GM18870 (cell line): ENCODE results near the gene PADI4.

Experiments
- ATAC-seq: cut with Tn5 transposase; IDR thresholded peaks from one replicate; pipeline ENCODE4 v1.9.1; 2021; ENCODE audit warnings: moderate library complexity; ENCODE audit not compliant: unreplicated experiment

The PADI4 gene, protein sequence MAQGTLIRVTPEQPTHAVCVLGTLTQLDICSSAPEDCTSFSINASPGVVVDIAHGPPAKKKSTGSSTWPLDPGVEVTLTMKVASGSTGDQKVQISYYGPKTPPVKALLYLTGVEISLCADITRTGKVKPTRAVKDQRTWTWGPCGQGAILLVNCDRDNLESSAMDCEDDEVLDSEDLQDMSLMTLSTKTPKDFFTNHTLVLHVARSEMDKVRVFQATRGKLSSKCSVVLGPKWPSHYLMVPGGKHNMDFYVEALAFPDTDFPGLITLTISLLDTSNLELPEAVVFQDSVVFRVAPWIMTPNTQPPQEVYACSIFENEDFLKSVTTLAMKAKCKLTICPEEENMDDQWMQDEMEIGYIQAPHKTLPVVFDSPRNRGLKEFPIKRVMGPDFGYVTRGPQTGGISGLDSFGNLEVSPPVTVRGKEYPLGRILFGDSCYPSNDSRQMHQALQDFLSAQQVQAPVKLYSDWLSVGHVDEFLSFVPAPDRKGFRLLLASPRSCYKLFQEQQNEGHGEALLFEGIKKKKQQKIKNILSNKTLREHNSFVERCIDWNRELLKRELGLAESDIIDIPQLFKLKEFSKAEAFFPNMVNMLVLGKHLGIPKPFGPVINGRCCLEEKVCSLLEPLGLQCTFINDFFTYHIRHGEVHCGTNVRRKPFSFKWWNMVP

DNA sequence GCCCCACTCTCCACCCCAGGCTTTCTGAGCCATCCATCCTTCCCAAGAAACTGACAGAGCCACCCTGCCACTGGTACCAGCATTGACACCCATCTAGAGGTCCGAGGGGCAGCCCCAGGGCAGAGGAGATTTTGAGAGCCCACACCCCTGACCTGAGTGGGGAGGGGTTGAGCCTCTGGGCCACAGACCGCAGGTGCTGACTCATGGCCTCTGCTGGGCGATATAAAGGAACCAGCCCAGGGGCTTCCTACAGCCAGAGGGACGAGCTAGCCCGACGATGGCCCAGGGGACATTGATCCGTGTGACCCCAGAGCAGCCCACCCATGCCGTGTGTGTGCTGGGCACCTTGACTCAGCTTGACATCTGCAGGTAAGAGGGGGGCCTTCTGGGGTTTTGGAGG is at the start of gene PADI4:
Gene PADI4 (plus strand): TSS at position 252 of the 400 bp plus-strand sequence. CDS start 26 bp downstream, at position 278.
- no peak for ATAC-seq

DNA sequence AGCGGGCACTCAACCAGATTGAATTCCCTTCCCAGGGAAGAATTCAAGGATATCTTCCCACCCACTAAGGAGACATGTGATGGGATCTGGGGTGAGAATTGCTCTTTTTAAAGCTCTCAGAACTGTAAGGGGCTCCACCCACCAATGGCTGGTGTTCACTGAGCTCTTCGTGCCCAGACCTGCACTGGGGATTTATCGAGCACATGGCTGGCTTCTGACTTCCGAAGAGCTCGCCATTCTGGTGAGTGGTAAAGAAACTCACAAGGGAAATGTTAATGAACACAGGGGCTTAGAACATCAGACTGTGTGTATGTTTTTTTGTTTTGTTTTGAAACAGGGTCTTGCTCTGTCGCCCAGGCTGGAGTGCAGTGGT is 49.3 kb upstream of the PADI4 start:
- ATAC-seq, result no peak

DNA sequence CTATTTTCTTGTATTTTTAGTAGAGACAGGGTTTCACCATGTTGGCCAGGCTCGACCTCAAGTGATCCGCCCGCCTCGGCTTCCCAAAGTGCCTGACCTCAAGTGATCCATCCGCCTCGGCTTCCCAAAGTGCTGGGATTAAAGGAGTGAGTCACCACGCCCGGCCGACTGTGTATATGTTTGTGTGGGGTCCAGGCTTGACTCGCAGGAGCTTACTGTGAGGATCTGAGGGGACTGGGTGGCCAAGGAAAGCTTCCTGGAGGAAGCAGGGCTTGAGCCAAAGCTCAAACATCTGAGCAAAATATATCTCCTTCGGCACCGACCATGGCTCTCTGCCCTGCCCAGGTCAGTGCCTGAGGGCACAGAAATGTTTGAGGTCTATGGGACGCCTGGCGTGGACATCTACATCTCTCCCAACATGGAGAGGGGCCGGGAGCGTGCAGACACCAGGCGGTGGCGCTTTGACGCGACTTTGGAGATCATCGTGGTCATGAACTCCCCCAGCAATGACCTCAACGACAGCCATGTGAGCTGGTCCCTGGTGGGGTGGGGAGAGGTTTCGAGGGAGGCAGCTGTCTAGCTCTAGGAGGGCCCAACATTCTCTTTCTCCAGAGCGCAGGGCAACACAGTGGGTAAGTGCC is 48.6 kb upstream of the PADI4 start:
- ATAC-seq, result no peak

DNA sequence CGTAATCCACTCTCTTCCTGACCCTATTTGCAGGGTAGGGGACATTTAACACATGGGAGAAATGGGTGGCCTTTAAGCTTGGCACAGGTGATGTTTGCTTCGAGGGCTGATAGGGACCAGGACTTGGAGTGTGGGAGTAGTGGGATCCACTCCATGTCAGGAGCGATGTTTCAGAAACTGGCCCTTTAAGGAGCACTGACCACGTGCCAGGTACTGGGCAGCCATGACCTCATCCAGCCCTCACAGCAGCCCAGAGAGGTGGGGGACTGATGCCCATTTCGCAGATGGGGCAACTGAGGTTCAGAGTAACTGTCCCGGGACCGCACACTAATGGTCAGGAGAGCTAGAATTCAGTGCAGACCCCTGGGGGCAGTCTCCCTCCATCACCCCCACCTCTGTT is 47.7 kb upstream of the PADI4 start:
- no peak for ATAC-seq

DNA sequence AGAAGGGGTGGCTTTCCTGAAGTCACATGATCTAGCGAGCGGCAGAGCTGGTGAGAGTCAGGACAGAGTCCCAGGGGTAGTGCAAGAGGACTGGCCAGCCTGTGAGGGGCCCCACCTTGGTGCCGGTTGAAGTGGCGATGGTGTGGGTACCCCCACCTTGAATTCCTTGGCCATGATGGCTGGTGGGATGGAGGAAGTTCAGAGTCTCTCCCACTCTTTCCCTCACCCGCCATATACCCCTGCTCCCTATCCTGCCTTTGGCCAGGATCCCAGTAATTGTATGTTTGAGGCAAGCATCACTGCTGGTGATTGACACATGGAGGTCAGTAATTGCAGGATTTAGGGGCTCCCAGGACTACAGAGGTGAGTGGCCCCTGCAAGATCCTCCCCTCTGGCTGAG is 47.3 kb upstream of the PADI4 start:
- ATAC-seq, result no peak

DNA sequence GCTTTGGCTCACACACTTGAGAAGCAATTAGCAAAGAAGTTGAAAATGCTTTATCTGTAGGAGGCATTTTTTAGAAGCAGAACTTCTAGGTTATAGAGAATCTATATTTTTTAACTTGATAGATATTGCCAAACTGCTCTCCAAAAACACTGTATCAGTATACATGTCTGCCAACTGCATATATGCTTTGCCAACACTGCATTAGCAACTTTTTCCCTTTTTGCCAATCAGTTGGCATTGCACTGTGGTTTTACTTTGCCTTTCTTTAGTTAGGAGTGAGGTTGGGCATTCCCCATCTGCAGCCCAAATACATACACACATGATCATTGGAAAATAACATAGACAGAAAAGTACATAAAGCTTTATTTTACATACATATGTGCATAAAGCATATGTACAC is 44.1 kb upstream of the PADI4 start:
- ATAC-seq, result no peak

DNA sequence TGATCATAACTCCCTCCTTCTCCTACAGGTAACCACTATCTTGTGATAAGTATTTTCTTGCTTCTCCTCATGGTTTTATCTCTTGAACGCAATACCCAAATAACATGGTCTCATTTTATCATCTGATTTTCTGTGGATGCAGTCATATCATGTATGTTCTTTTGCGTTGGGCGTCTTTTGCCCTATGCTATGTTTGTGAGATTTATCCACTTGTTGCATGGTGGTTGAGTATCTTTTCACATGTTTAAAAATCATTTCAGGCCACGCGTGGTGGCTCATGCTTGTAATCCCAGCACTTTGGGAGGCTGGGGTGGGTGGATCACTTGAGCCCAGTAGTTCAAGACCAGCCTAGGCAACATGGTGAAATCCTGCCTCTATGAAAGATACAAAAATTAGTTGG is 43.5 kb upstream of the PADI4 start:
- no peak for ATAC-seq

DNA sequence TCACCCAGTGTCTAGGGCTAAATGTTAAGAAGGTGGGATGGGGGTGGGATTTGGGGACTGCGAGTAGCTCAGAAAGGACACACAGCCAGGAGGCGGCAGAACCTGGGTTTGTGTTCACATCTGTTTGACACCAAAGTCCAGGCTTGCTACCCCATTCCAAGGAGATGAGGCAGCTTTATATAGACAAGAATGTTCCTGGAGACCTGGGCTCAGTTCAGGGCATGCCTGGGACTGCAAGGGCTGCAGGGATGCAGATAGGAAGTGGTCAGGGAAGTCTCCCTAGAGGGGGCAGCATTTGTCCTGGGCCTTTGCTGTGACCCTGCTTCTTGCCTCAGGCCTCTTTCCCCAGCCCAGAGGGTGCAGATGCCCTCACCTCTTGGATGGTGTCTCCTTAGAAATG is 42.8 kb upstream of the PADI4 start:
- ATAC-seq, result no peak

DNA sequence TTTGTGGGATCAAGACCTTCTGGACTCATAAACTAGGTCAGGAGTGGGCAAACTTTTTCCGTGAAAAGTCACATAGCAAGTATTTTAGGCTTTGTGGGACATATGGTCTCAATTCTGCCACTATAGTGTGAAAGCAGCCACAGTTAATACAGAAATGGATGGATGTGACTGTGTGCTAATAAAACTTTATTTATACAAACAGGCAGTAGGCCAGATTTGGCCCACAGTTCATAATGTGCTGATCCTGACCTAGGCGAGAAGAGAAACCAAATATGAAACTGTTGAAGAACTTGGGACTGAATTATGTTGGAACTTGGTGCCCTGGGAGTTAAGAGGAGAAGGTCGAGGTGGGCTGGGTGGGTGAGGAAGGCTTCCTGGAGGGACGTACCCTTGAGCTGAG is 42.0 kb upstream of the PADI4 start:
- no peak for ATAC-seq

DNA sequence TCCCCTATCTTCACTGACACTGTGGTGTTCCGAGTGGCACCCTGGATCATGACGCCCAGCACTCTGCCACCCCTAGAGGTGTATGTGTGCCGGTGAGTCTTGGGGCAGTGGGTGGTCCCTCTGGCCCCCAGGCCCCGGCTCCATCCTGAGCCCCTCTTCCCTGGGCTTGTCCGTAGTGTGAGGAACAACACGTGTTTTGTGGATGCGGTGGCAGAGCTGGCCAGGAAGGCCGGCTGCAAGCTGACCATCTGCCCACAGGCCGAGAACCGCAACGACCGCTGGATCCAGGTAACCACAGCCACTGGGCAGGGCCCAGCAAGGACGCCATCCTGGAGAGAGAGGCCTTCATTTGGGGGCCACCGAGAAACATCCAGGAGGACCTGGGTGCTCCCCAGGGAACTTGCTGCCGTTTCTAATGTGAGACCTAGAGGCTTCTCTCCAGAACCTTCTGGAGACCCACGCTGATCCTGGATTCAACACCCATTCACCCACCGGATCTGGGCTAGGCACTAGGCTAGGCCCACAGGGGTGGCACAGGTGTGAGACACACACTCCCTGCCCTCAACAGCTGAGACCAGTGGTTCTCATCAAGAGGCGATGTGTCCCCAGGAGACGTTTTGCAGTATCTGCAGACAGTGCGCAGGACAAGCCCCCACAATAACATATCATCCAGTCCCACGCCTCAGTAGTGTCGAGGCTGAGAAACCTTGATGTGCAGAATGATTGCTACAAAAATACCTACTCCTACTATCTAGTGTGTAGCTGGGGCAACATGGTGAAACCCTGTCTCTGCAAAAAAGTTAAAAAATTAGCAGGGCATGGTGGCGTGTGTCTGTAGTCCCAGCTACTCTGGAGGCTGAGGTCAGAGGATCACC is 36.9 kb upstream of the PADI4 start:
- ATAC-seq, result no peak

DNA sequence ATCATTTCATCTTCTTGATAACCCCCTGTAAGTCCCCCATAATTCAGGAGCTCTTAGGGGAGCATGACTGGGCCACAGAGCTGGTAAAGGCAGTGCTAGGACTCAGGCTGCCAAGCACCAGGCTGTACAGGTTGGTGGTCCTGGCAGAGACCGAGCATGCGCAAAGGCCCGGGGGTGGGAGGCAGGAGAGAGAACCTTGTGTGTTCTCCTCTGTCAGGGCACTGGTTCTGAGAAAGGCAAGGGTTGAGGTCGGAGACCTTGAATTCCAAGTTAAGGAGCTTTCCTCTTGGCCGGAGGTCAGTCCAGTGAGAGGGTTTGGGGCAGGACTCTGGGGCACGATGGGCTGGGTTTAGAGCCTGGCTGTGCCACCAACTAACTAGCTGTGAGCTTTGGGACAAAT is 35.9 kb upstream of the PADI4 start:
- no peak for ATAC-seq

DNA sequence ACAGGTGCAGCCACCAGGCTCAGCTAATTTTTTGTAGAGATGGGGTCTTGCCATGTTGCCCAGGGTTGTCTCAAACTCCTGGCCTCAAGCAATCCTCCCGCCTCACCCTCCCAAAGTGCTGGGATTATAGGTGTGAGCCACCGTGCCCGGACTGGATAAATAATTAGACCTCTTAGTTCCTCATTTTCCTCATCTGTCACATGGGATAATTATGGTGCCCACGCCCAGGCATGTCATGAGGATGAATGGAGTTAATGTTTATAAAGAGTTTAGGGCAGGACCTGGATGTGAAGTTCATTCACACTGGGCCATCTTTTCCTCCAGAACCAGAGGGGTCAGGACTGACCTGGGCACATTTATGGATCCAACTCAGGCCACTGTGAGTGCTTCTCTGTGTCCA is 35.4 kb upstream of the PADI4 start:
- ATAC-seq, result no peak

DNA sequence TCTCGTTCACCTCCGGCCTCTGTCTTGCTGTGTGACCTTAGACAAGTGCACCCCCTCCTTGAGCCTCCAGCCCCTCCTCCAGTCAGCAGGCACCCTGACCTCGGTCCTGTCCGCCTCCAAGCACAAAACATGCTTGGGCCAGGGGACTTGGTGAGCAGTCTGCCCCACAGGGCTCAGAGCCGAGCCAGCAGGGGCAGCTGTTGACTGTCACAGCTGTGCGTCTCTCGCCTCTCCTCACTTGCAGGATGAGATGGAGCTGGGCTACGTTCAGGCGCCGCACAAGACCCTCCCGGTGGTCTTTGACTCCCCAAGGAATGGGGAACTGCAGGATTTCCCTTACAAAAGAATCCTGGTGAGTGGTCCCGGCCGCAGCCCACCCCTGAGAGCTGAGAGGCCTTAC is 34.9 kb upstream of the PADI4 start:
- no peak for ATAC-seq

DNA sequence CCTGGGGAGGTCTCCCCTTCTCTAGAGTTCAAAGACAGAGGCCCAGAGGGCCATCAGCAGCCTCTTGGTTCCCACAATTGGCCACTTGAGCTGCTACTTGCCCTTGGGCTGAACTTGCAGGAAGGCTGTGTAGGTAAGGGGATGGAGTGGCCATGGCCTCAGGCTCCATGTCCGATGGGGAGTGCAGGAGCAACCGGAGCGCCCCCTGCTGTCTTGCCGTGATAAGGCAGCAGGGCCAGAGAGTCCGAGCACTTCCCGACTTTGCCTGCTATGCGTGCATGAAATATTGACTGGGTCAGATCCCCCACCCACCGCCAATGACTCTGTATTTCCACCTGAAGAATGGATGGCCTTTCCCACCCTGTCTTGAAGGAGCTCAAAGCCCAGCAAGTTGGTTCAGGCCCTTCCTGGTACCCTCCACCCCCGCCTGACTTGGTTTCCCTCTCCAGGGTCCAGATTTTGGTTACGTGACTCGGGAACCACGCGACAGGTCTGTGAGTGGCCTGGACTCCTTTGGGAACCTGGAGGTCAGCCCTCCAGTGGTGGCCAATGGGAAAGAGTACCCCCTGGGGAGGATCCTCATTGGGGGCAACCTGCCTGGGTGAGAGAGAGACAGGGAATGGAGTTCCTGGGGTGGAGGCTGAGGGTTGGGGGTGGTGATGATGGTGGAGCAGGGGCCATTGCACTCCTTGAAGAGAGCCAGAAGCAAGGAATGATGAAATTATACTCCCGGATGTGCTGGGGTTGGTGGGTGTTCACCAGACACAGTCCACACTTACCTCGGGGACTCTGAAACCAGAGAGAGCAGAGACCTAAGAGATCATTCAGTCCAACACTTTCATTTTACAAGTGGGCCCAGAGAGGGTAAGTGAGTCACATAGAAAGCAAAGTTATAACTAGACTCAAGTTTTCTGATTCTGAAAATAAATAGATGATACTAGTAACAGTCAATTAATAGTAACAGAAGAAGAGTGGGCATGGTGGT is 33.5 kb upstream of the PADI4 start:
- no peak for ATAC-seq

DNA sequence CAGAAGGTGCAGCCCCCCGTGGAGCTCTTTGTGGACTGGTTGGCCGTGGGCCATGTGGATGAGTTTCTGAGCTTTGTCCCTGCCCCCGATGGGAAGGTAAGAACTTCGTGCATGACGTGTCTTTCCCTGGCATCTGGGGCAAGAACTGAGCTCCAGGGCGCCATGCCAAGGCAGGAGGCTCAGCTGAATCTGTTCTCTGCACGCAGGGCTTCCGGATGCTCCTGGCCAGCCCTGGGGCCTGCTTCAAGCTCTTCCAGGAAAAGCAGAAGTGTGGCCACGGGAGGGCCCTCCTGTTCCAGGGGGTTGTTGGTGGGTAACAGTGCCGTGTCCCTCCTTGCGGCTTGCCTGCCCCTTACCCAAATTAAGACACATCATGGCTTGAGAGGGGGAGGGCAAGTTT is 31.4 kb upstream of the PADI4 start:
- ATAC-seq, result no peak

DNA sequence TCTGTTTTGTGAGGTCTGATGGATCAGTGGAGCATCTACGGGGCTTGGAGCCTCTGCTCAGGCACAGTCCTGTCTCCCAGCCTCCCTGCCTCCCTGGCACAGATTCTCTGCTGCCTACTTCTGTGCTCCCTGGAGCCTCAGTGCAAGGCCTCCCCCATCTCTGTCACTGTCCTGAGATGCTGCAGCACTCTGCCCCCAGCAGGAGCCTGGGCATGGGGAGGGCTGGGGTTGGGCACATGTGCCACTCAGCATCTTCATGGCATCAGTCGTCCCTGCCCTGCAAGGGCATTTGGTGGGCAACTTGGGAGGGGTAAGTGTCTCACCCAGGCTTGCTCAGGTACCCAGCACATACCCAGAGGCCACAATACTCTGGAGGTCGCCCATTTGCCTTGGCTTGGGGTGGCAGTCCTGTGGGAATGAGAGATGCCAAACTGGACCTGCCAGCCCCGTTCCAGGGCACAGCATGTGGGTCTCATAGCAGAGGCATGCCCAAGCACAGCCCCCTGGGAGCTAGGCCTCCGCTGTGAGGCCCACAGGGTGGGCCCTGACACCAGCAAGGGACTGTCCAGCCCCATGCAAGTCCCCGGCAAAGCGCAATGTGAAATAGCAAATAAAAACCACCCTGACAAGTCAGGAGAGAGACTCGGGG is 30.4 kb upstream of the PADI4 start:
- no peak for ATAC-seq

DNA sequence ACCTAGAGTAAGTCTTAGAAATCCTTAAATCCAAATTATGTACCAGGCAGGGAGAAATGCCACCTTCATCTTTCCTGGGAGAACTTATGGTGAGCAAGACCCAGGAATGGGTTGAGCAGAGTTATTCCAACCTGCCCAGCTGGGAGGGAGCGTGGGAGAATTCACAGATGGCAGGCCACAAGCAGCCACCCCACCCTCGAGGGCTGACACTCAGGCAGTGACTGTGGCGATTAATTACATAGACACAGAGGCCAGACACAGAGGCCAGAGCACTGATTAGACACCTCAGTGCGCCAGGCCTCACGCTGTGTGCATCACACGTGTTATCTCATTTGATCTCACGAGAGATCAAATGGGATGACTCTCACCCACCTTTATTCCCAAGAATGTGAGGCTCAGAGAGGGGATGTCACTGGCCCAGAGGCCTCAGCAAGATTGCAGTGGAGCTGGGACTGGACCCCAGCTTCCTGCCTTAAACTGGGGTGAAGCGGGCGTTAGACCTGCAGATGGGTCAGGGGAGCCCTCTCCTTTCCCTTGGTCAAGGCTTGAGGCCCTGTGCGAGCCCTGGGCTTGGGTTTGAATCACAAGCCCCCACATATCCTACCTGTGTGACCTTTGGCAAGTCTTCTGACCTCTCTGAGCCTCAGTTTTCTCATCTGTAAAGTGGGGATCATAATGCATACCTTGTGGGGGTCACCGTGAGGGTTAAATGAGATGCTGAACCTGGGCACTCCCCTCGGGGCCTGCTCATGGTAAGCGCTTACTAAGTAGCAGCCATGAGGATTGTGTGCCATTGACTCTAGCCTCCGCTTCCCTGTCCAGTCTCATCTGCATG is 28.8 kb upstream of the PADI4 start:
- ATAC-seq, result no peak

DNA sequence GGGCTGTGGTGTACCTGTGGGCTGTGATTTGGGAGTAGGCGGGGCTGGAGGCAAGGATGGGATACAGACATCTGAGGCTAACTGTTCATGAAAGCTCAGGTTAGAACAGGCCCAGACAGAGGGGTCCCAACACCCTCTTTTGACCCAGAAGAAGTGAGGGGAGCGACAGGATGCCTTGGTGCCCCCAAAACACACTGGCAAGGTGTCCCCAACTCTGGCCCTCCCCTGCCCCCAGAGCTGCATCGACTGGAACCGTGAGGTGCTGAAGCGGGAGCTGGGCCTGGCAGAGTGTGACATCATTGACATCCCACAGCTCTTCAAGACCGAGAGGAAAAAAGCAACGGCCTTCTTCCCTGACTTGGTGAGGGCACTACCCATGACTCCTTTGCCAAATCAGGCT is 27.6 kb upstream of the PADI4 start:
- no peak for ATAC-seq

DNA sequence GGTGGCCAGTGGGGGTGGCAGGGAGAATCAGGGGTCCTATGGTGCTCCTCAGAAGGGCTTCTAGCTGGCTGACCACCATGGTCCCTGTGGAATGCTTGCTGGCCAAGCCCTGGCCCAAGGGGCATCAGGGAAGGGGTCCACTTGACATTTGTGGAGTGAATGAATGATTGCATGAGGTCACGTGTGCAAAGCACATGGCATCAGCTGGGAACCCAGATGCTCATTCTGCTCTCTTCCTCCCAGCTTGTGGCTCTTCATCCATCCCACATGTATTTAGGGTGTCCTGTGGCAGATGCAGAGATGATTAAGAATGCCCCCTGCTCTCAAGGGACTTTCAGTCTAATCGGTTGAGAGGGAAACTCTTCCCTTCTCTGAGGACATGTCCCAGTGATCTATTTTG is 27.1 kb upstream of the PADI4 start:
- ATAC-seq, result no peak
